Uterus (tissue), 4 donors: ENCODE measurements around the gene SYT9. TPM values are rescaled to one million over a fixed set of nuclear protein-coding genes. Genes with fewer than 3 reads are reported as not detected.

ENCODE experiments used
- DNase-seq, 2 donors: peaks; one replicate each; pipeline ENCODE4 v3.0.0-alpha.2; 2019 to 2020
- H3K27ac ChIP-seq, 2 donors: fragments of 200-600 bp; sonication (generic); 1 replicate in 1 of 2; 2 replicates in 1 of 2; pipeline ENCODE4 v1.5.1; 2016 to 2018
- H3K27me3 ChIP-seq, 2 donors: fragments of 200-600 bp; sonication (generic); one replicate each; pipeline ENCODE4 v1.5.1; 2018 to 2019; ENCODE audit warnings: control low read depth in 1 of 2
- H3K36me3 ChIP-seq, 2 donors: fragments of 200-600 bp; sonication (generic); one replicate each; pipeline ENCODE4 v1.5.1; 2019; ENCODE audit warnings: control low read depth in 1 of 2
- H3K4me1 ChIP-seq, 2 donors: fragments of 200-600 bp; sonication (generic); one replicate each; pipeline ENCODE4 v1.5.1; 2018 to 2019; ENCODE audit warnings: control low read depth in 1 of 2
- H3K4me3 ChIP-seq, 2 donors: fragments of 200-600 bp; sonication (generic); 1 replicate in 1 of 2; 2 replicates in 1 of 2; pipeline ENCODE4 v1.5.1; 2018 to 2019; ENCODE audit warnings: mild to moderate bottlenecking in 1 of 2
- H3K9me3 ChIP-seq, 2 donors: fragments of 200-600 bp; sonication (generic); one replicate each; pipeline ENCODE4 v1.5.1; 2019; ENCODE audit warnings: control low read depth in 1 of 2
- CTCF ChIP-seq, 4 experiments: fragments of 200-600 bp in 2 of 4; fragments of 450-650 bp in 2 of 4; sonication (generic) in 2 of 4; IDR thresholded peaks; one replicate each; pipeline ENCODE4 v1.5.1; 2016 to 2019; ENCODE audit warnings: antibody characterized with exemption in 4 of 4, mild to moderate bottlenecking in 2 of 4, moderate library complexity in 1 of 4
- POLR2A ChIP-seq, 2 donors: fragments of 450-650 bp; IDR thresholded peaks; one replicate each; pipeline ENCODE4 v1.6.1; 2016; ENCODE audit warnings: antibody characterized with exemption in 2 of 2, mild to moderate bottlenecking in 1 of 2, moderate library complexity in 1 of 2
- intact Hi-C: fragments of 100-400 bp; cut with DNase I; formaldehyde crosslinking; loops from one replicate; pipeline ENCODE4 v1.15.1; 2023; ENCODE audit warnings: low total_unique reads
- total RNA-seq, 4 donors: library from RNA; depleted of rRNA in 3 of 4; stranded (reverse); fragments of >200 nt in 3 of 4; gene quantifications; one replicate each; pipeline versions ENCODE4 v1.1.0 to v1.2.4, GENCODE V29; 2014 to 2023
- donor health status: DM: yes; HTN: yes; CAD: no.

The SYT9 gene
- total RNA-seq, 4 donors from 2014 or later = 0.29 to 5.8 (median 3.0) TPM; not detected in 1

- Histone ChIP-seq H3K4me3 (no peak overlapping the region), H3K27ac (no peak overlapping the region), H3K36me3 (no peaks in the 10 kb centered on the region), H3K9me3 (no peaks in the 10 kb centered on the region), H3K27me3 (no peaks in the 10 kb centered on the region), H3K4me1 (no peaks in the 10 kb centered on the region)
- intact Hi-C loops = no loop called here
- DNase-seq = no peak
- no peak for TF ChIP-seq POLR2A (IDR thresholded peaks at IDR 0.05)
- no peak for TF ChIP-seq CTCF (IDR thresholded peaks at IDR 0.05)
Observed at GRCh38 chr11:7385532-7385931, 133.8 kb downstream of the SYT9 start.

- Histone ChIP-seq H3K4me3 (no peak overlapping the region), H3K36me3 (no peaks in the 10 kb centered on the region), H3K4me1 (no peaks in the 10 kb centered on the region), H3K9me3 (no peaks in the 10 kb centered on the region), H3K27ac (no peak overlapping the region), H3K27me3 (no peaks in the 10 kb centered on the region)
- no peak for DNase-seq
- intact Hi-C loops = no loop called here
- TF ChIP-seq POLR2A (IDR thresholded peaks at IDR 0.05) = no peak
- TF ChIP-seq CTCF (IDR thresholded peaks at IDR 0.05) = no peak
Observed at GRCh38 chr11:7413961-7414915, 162.5 kb downstream of the SYT9 start.

GRCh38 chr11:7414973-7415817, 163.5 kb downstream of the SYT9 start:
- H3K27me3 ChIP-seq = no peaks in the 10 kb centered on the region
- no peaks in the 10 kb centered on the region for H3K9me3 ChIP-seq
- intact Hi-C loops = no loop called here
- H3K4me3 ChIP-seq = no peak overlapping the region
- TF ChIP-seq CTCF (IDR thresholded peaks at IDR 0.05) = no peak
- TF ChIP-seq POLR2A (IDR thresholded peaks at IDR 0.05) = no peak
- no peak overlapping the region for H3K27ac ChIP-seq
- no peaks in the 10 kb centered on the region for H3K4me1 ChIP-seq
- no peak for DNase-seq
- no peaks in the 10 kb centered on the region for H3K36me3 ChIP-seq

GRCh38 chr11:7416080-7416479, 164.4 kb downstream of the SYT9 start:
- H3K9me3 ChIP-seq = no peaks in the 10 kb centered on the region
- no peak overlapping the region for H3K27ac ChIP-seq
- H3K36me3 ChIP-seq = no peaks in the 10 kb centered on the region
- DNase-seq = no peak
- no peaks in the 10 kb centered on the region for H3K27me3 ChIP-seq
- no peak overlapping the region for H3K4me3 ChIP-seq
- no peaks in the 10 kb centered on the region for H3K4me1 ChIP-seq
- TF ChIP-seq CTCF (IDR thresholded peaks at IDR 0.05) (no peak), POLR2A (IDR thresholded peaks at IDR 0.05) (no peak)
- intact Hi-C loops = no loop called here

GRCh38 chr11:7417328-7417727, 165.6 kb downstream of the SYT9 start:
- intact Hi-C loops = no loop called here
- Histone ChIP-seq H3K36me3 (no peaks in the 10 kb centered on the region), H3K27ac (no peak overlapping the region), H3K9me3 (no peaks in the 10 kb centered on the region), H3K4me1 (no peaks in the 10 kb centered on the region), H3K27me3 (no peaks in the 10 kb centered on the region), H3K4me3 (no peak overlapping the region)
- no peak for DNase-seq
- TF ChIP-seq CTCF (IDR thresholded peaks at IDR 0.05) (no peak), POLR2A (IDR thresholded peaks at IDR 0.05) (no peak)
